Activated naive CD8-positive, alpha-beta T cell (primary cell): Measurements from ENCODE around the gene ZNF346.

Source experiments
- H3K27ac Mint-ChIP-seq: one replicate; pipeline ENCODE4 v1.8.0; 2021; ENCODE audit warnings: mixed read lengths
- H3K27me3 Mint-ChIP-seq: one replicate; pipeline ENCODE4 v1.8.0; 2021; ENCODE audit warnings: mixed read lengths
- H3K36me3 Mint-ChIP-seq: one replicate; pipeline ENCODE4 v1.8.0; 2021; ENCODE audit warnings: mixed read lengths
- H3K4me1 Mint-ChIP-seq: one replicate; pipeline ENCODE4 v1.8.0; 2021; ENCODE audit warnings: low read depth, mixed read lengths
- H3K4me3 Mint-ChIP-seq: one replicate; pipeline ENCODE4 v1.8.0; 2021; ENCODE audit warnings: mild to moderate bottlenecking, mixed read lengths
- H3K9me3 Mint-ChIP-seq: one replicate; pipeline ENCODE4 v1.8.0; 2021; ENCODE audit warnings: low read depth, mixed read lengths

The ZNF346 gene

GRCh38 chr5:177070536-177071191 is 48.2 kb downstream of the ZNF346 start:
- no peaks in the 10 kb centered on the region for H3K9me3 Mint-ChIP-seq
- H3K27ac Mint-ChIP-seq: no peak overlapping the region
- H3K36me3 Mint-ChIP-seq: peaks cover 2% of the 10 kb centered on the region
- H3K4me1 Mint-ChIP-seq: peaks cover 3% of the 10 kb centered on the region
- H3K4me3 Mint-ChIP-seq: no peak overlapping the region
- no peaks in the 10 kb centered on the region for H3K27me3 Mint-ChIP-seq

GRCh38 chr5:177071666-177072385 is 49.3 kb downstream of the ZNF346 start:
- Mint-ChIP-seq H3K4me1 (peaks cover 3% of the 10 kb centered on the region), H3K36me3 (no peaks in the 10 kb centered on the region), H3K4me3 (no peak overlapping the region), H3K9me3 (no peaks in the 10 kb centered on the region), H3K27me3 (no peaks in the 10 kb centered on the region), H3K27ac (no peak overlapping the region)

- Mint-ChIP-seq H3K4me1 (no peaks in the 10 kb centered on the region), H3K9me3 (no peaks in the 10 kb centered on the region), H3K27ac (no peak overlapping the region), H3K27me3 (no peaks in the 10 kb centered on the region), H3K36me3 (no peaks in the 10 kb centered on the region), H3K4me3 (no peak overlapping the region)
These were observed 54.8 kb downstream of the ZNF346 start for GRCh38 chr5:177077335-177077734.

- no peaks in the 10 kb centered on the region for H3K27me3 Mint-ChIP-seq
- no peaks in the 10 kb centered on the region for H3K9me3 Mint-ChIP-seq
- no peak overlapping the region for H3K27ac Mint-ChIP-seq
These were observed 57.1 kb downstream of the ZNF346 start for GRCh38 chr5:177079606-177080005.

GRCh38 chr5:177080265-177080664 is 57.8 kb downstream of the ZNF346 start:
- Mint-ChIP-seq H3K9me3 (no peaks in the 10 kb centered on the region), H3K4me1 (no peaks in the 10 kb centered on the region), H3K27me3 (no peaks in the 10 kb centered on the region), H3K36me3 (no peaks in the 10 kb centered on the region), H3K27ac (no peak overlapping the region), H3K4me3 (no peak overlapping the region)

More at GRCh38 chr5:177079606-177080005, 57.1 kb downstream of the ZNF346 start:
- no peaks in the 10 kb centered on the region for H3K36me3 Mint-ChIP-seq
- H3K4me1 Mint-ChIP-seq: no peaks in the 10 kb centered on the region
- H3K4me3 Mint-ChIP-seq: no peak overlapping the region

- Mint-ChIP-seq H3K9me3 (no peaks in the 10 kb centered on the region), H3K4me1 (peaks cover 5% of the 10 kb centered on the region), H3K27me3 (no peaks in the 10 kb centered on the region), H3K27ac (no peak overlapping the region), H3K4me3 (no peak overlapping the region), H3K36me3 (no peaks in the 10 kb centered on the region)
These were observed 59.4 kb downstream of the ZNF346 start for GRCh38 chr5:177081859-177082258.

GRCh38 chr5:177083357-177083756 is 60.9 kb downstream of the ZNF346 start:
- Mint-ChIP-seq H3K4me3 (no peak overlapping the region), H3K36me3 (no peaks in the 10 kb centered on the region), H3K9me3 (no peaks in the 10 kb centered on the region), H3K4me1 (peaks cover 10% of the 10 kb centered on the region), H3K27ac (no peak overlapping the region), H3K27me3 (peaks cover 2% of the 10 kb centered on the region)

- H3K27ac Mint-ChIP-seq: no peak overlapping the region
- no peaks in the 10 kb centered on the region for H3K9me3 Mint-ChIP-seq
- no peaks in the 10 kb centered on the region for H3K36me3 Mint-ChIP-seq
- no peak overlapping the region for H3K4me3 Mint-ChIP-seq
- peaks cover 5% of the 10 kb centered on the region for H3K27me3 Mint-ChIP-seq
- peaks cover 10% of the 10 kb centered on the region for H3K4me1 Mint-ChIP-seq
These were observed 61.7 kb downstream of the ZNF346 start for GRCh38 chr5:177084175-177084574.

- peak overlapping the region; percentile 37 for H3K27ac Mint-ChIP-seq
- peaks cover 5% of the 10 kb centered on the region for H3K27me3 Mint-ChIP-seq
- no peaks in the 10 kb centered on the region for H3K36me3 Mint-ChIP-seq
- peak overlapping the region; percentile 77 for H3K4me3 Mint-ChIP-seq
- peaks cover 10% of the 10 kb centered on the region for H3K4me1 Mint-ChIP-seq
- no peaks in the 10 kb centered on the region for H3K9me3 Mint-ChIP-seq
These were observed 63.6 kb downstream of the ZNF346 start for GRCh38 chr5:177085985-177086653.

GRCh38 chr5:177086654-177087397 is 64.3 kb downstream of the ZNF346 start, which contains the start of gene FGFR4:
FGFR4 (plus strand) TSS chr5:177086915; CDS start chr5:177089603, 2,688 bp downstream.
- Mint-ChIP-seq H3K36me3 (no peaks in the 10 kb centered on the region), H3K27ac (peak within 1 kb of the TSS; percentile 37), H3K27me3 (peaks cover 5% of the 10 kb centered on the region), H3K4me1 (peaks cover 10% of the 10 kb centered on the region), H3K4me3 (peak within 1 kb of the TSS; percentile 77), H3K9me3 (no peaks in the 10 kb centered on the region)

- Mint-ChIP-seq H3K4me3 (peak overlapping the region; percentile 20), H3K27ac (no peak overlapping the region), H3K4me1 (peaks cover 10% of the 10 kb centered on the region), H3K36me3 (no peaks in the 10 kb centered on the region), H3K27me3 (peaks cover 5% of the 10 kb centered on the region), H3K9me3 (no peaks in the 10 kb centered on the region)
These were observed 65.0 kb downstream of the ZNF346 start for GRCh38 chr5:177087398-177088005.

- Mint-ChIP-seq H3K27me3 (peaks cover 5% of the 10 kb centered on the region), H3K4me1 (peaks cover 10% of the 10 kb centered on the region), H3K9me3 (no peaks in the 10 kb centered on the region), H3K4me3 (no peak overlapping the region), H3K36me3 (no peaks in the 10 kb centered on the region), H3K27ac (no peak overlapping the region)
These were observed 66.6 kb downstream of the ZNF346 start for GRCh38 chr5:177089127-177089526.

- no peaks in the 10 kb centered on the region for H3K36me3 Mint-ChIP-seq
- no peak overlapping the region for H3K4me3 Mint-ChIP-seq
- no peaks in the 10 kb centered on the region for H3K9me3 Mint-ChIP-seq
- no peak overlapping the region for H3K27ac Mint-ChIP-seq
- peaks cover 10% of the 10 kb centered on the region for H3K4me1 Mint-ChIP-seq
- H3K27me3 Mint-ChIP-seq: peaks cover 5% of the 10 kb centered on the region
These were observed 67.5 kb downstream of the ZNF346 start for GRCh38 chr5:177089825-177090641.

GRCh38 chr5:177090813-177091212 is 68.3 kb downstream of the ZNF346 start:
- Mint-ChIP-seq H3K27ac (no peak overlapping the region), H3K36me3 (no peaks in the 10 kb centered on the region), H3K27me3 (peaks cover 5% of the 10 kb centered on the region), H3K4me3 (no peak overlapping the region), H3K4me1 (peaks cover 10% of the 10 kb centered on the region), H3K9me3 (no peaks in the 10 kb centered on the region)
